Endothelial cell (in vitro differentiated cells): ENCODE results near the gene ARMC7. TPM values are rescaled to one million over a fixed set of nuclear protein-coding genes. Genes with fewer than 3 reads are reported as not detected.

Experiments used
- DNase-seq: peaks from one replicate; pipeline ENCODE4 v3.0.0; 2021; ENCODE audit warnings: low spot score
- H3K27ac Mint-ChIP-seq: one replicate; pipeline ENCODE4 v1.8.0; 2021; ENCODE audit warnings: mixed read lengths, inconsistent platforms; ENCODE audit not compliant: unreplicated experiment
- H3K27me3 Mint-ChIP-seq: one replicate; pipeline ENCODE4 v1.8.0; 2021; ENCODE audit warnings: mild to moderate bottlenecking, moderate library complexity, mixed read lengths, inconsistent platforms; ENCODE audit not compliant: unreplicated experiment
- H3K36me3 Mint-ChIP-seq: one replicate; pipeline ENCODE4 v1.8.0; 2021; ENCODE audit warnings: mild to moderate bottlenecking, low read depth, mixed read lengths, inconsistent platforms; ENCODE audit not compliant: unreplicated experiment
- H3K4me1 Mint-ChIP-seq: one replicate; pipeline ENCODE4 v1.8.0; 2021; ENCODE audit warnings: mild to moderate bottlenecking, mixed read lengths, inconsistent platforms; ENCODE audit not compliant: unreplicated experiment
- H3K4me3 Mint-ChIP-seq: one replicate; pipeline ENCODE4 v1.8.0; 2021; ENCODE audit warnings: mild to moderate bottlenecking, mixed read lengths, inconsistent platforms; ENCODE audit not compliant: unreplicated experiment
- H3K9me3 Mint-ChIP-seq: one replicate; pipeline ENCODE4 v1.8.0; 2021; ENCODE audit warnings: mixed read lengths, inconsistent platforms; ENCODE audit not compliant: unreplicated experiment
- CTCF ChIP-seq: fragments of 200-600 bp; sonication (generic); IDR thresholded peaks from one replicate; pipeline ENCODE4 v1.5.0; 2021; ENCODE audit warnings: antibody characterized with exemption; ENCODE audit not compliant: unreplicated experiment
- total RNA-seq: library from RNA; stranded (reverse); fragmentation: NEBNext Ultra II Directional; extraction: Animal tissue kit (Norgen Biotek cat#: 25700); gene quantifications from one replicate; pipeline ENCODE4 v1.2.1, GENCODE V29; 2021; ENCODE audit not compliant: unreplicated experiment

ARMC7 gene
- total RNA-seq, 1 donor from 2014 or later, result 43.4 TPM

- no peak for DNase-seq
- peaks cover 21% of the 10 kb centered on the region for H3K36me3 Mint-ChIP-seq
Observed at GRCh38 chr17:75102385-75102821, 7.4 kb upstream of the ARMC7 start.

GRCh38 chr17:75103601-75104554 lies 5.9 kb upstream of the ARMC7 start:
- Mint-ChIP-seq H3K27ac (peak overlapping the region; percentile 67), H3K36me3 (peaks cover 12% of the 10 kb centered on the region), H3K4me3 (peak overlapping the region; percentile 67), H3K4me1 (peaks cover 52% of the 10 kb centered on the region), H3K9me3 (no peaks in the 10 kb centered on the region), H3K27me3 (peaks cover 4% of the 10 kb centered on the region)
- no peak for DNase-seq
- TF ChIP-seq CTCF, result no peak

More at GRCh38 chr17:75102385-75102821, 7.4 kb upstream of the ARMC7 start:
- TF ChIP-seq CTCF, result no peak
- Mint-ChIP-seq H3K9me3 (no peaks in the 10 kb centered on the region), H3K27me3 (peaks cover 5% of the 10 kb centered on the region), H3K27ac (peak overlapping the region; percentile 55), H3K4me1 (peaks cover 52% of the 10 kb centered on the region), H3K4me3 (peak overlapping the region; percentile 8)

- peaks cover 52% of the 10 kb centered on the region for H3K4me1 Mint-ChIP-seq
- TF ChIP-seq CTCF, result peak; percentile 89
- no peaks in the 10 kb centered on the region for H3K9me3 Mint-ChIP-seq
- H3K27ac Mint-ChIP-seq, result peak overlapping the region; percentile 97
- peaks cover 7% of the 10 kb centered on the region for H3K27me3 Mint-ChIP-seq
- H3K4me3 Mint-ChIP-seq, result peak overlapping the region; percentile 79
- peak; percentile 83 for DNase-seq
- H3K36me3 Mint-ChIP-seq, result peaks cover 9% of the 10 kb centered on the region
Observed at GRCh38 chr17:75105126-75106080, 4.4 kb upstream of the ARMC7 start.

- no peak for TF ChIP-seq CTCF
- peaks cover 55% of the 10 kb centered on the region for H3K4me1 Mint-ChIP-seq
- peak overlapping the region; percentile 48 for H3K4me3 Mint-ChIP-seq
- H3K36me3 Mint-ChIP-seq, result peaks cover 18% of the 10 kb centered on the region
- no peak for DNase-seq
- H3K27ac Mint-ChIP-seq, result no peak overlapping the region
- peaks cover 9% of the 10 kb centered on the region for H3K27me3 Mint-ChIP-seq
- H3K9me3 Mint-ChIP-seq, result no peaks in the 10 kb centered on the region
Observed at GRCh38 chr17:75108193-75108592, 1.6 kb upstream of the ARMC7 start.
